Measurements from ENCODE around the gene BGN. TPM values are rescaled to one million over a fixed set of nuclear protein-coding genes. Genes with fewer than 3 reads are reported as not detected.

The BGN gene
- polyA plus RNA-seq, 3 donors = not detected

DNA sequence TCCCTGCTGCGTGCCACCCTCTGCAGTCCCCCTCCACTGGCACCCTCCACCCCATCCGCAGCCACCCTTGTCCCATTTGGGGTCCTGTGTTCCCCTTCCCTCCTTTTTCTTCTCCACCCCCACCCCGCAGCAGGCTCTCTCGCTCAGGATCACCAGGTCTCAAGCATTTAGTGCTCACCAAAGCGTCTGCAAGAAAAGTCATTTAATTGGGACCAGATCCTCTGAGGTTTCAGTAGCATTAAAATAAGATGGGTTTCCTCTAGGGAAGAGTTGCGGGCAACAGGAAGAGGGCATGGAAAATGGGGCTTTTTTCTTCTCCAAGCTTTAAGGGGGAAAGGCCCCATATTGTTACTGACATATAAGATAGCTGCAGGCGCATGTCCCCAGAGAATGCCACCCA, 19.5 kb upstream of the BGN start:
- Mint-ChIP-seq H3K9me3 (peaks cover 0 to 5% (median 2%) of the 10 kb centered on the region in 7 donors), H3K4me1 (peaks cover 7% of the 10 kb centered on the region), H3K4me3 (peak overlapping the region in 1 of 2 donors; percentile 78), H3K27ac (no peak overlapping the region), H3K36me3 (no peaks in the 10 kb centered on the region), H3K27me3 (ENCODE audit: low read depth in 3 of 3) (peaks cover 10 to 27% (median 24%) of the 10 kb centered on the region in 3 donors)
- H3K4me1 ChIP-seq (ENCODE audit: control insufficient read depth in 1 of 2, insufficient read depth in 2 of 2, low read length in 2 of 2) = peaks cover 10% of the 10 kb centered on the region in 2 donors
- peak overlapping the region; percentile 46 for H3K4me2 ChIP-seq (replicated peaks; ENCODE audit: extremely low read depth, low read length, poor library complexity, severe bottlenecking)
- no peak overlapping the region for H3K27ac ChIP-seq (ENCODE audit: low read depth in 1 of 2, low read length in 2 of 2)
- intact Hi-C loops (cut with micrococcal nuclease) = loop anchor here in 1 of 2 donors (10.0 kb wide), 1 partner anchor 520 kb away; no protein-coding TSS in a partner anchor
- 83% methylated on average over 2 of the region's 7 CpGs for WGBS (ENCODE audit: insufficient coverage)
- H3K27me3 ChIP-seq (ENCODE audit: control insufficient read depth in 2 of 2, insufficient read depth in 2 of 2, low read length in 2 of 2) = peaks cover 0 to 8% of the 10 kb centered on the region in 2 donors
- H3K9ac ChIP-seq (ENCODE audit: insufficient read depth, low read length, poor library complexity, severe bottlenecking) = no peak overlapping the region
- peak overlapping the region; percentile 44 for H2AFZ ChIP-seq (ENCODE audit: insufficient read depth, low read depth, low read length, poor library complexity, severe bottlenecking)
- no peaks in the 10 kb centered on the region for H3K9me3 ChIP-seq (replicated peaks in 1 of 2; ENCODE audit: control insufficient read depth in 1 of 2, insufficient read depth in 1 of 2, low read length in 2 of 2)
- no peaks in the 10 kb centered on the region for H4K20me1 ChIP-seq (ENCODE audit: insufficient read depth, low read length)
- H3K4me3 ChIP-seq (replicated peaks in 1 of 3; ENCODE audit: low read depth in 2 of 3, low read length in 3 of 3) = peak overlapping the region in 1 of 3 experiments; percentile 43
- DNase-seq = no peak
- no peaks in the 10 kb centered on the region for H3K79me2 ChIP-seq (ENCODE audit: insufficient read depth, low read length)
- TF ChIP-seq, protein P1, sequence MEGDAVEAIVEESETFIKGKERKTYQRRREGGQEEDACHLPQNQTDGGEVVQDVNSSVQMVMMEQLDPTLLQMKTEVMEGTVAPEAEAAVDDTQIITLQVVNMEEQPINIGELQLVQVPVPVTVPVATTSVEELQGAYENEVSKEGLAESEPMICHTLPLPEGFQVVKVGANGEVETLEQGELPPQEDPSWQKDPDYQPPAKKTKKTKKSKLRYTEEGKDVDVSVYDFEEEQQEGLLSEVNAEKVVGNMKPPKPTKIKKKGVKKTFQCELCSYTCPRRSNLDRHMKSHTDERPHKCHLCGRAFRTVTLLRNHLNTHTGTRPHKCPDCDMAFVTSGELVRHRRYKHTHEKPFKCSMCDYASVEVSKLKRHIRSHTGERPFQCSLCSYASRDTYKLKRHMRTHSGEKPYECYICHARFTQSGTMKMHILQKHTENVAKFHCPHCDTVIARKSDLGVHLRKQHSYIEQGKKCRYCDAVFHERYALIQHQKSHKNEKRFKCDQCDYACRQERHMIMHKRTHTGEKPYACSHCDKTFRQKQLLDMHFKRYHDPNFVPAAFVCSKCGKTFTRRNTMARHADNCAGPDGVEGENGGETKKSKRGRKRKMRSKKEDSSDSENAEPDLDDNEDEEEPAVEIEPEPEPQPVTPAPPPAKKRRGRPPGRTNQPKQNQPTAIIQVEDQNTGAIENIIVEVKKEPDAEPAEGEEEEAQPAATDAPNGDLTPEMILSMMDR (IDR thresholded peaks at IDR 0.05) = no peak
- no peaks in the 10 kb centered on the region for H3K36me3 ChIP-seq (replicated peaks in 1 of 2; ENCODE audit: control insufficient read depth in 1 of 2, insufficient read depth in 2 of 2, low read length in 2 of 2)

DNA sequence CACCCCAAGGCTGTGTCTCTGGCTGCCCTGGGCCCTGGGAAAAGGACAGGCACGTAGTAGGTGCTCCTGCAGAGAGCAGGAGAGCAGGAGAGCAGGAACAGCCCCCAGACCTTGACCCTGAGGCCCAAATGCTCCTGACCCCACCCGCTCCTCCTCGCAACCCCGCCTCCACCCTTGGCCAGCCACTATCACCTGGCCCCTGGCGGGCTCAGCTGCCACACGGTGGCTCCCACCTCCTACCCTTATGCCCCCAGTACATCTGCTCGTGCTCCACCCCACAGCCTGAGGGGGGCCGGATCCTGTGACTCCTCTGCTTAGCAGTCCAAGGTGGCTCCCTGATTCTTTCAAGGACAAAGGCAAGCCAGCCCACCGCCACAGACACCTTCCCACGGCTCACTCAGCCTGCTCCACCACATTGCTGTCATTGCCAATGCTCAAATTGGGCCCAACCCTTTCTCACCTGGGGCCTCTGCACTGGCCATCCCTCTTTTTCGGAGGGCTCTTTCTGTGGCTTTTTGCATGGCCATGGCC, 19.0 kb upstream of the BGN start:
- H3K4me3 Mint-ChIP-seq = peak overlapping the region; percentile 24 to 78
- no peak overlapping the region for H3K27ac ChIP-seq (ENCODE audit: low read depth in 1 of 2, low read length in 2 of 2)
- 86% methylated on average over 7 of the region's 11 CpGs for WGBS (ENCODE audit: insufficient coverage)
- TF ChIP-seq, protein P1 (IDR thresholded peaks at IDR 0.05) = no peak
- no peaks in the 10 kb centered on the region for H3K79me2 ChIP-seq (ENCODE audit: insufficient read depth, low read length)
- intact Hi-C loops (cut with micrococcal nuclease) = loop anchor here in 1 of 2 donors (10.0 kb wide), 1 partner anchor 521 kb away; no protein-coding TSS in a partner anchor
- H3K36me3 ChIP-seq (replicated peaks in 1 of 2; ENCODE audit: control insufficient read depth in 1 of 2, insufficient read depth in 2 of 2, low read length in 2 of 2) = no peaks in the 10 kb centered on the region
- H4K20me1 ChIP-seq (ENCODE audit: insufficient read depth, low read length) = no peaks in the 10 kb centered on the region
- peaks cover 10 to 27% (median 24%) of the 10 kb centered on the region in 3 donors for H3K27me3 Mint-ChIP-seq (ENCODE audit: low read depth in 3 of 3)
- no peaks in the 10 kb centered on the region for H3K9me3 ChIP-seq (replicated peaks in 1 of 2; ENCODE audit: control insufficient read depth in 1 of 2, insufficient read depth in 1 of 2, low read length in 2 of 2)
- no peak overlapping the region for H2AFZ ChIP-seq (ENCODE audit: insufficient read depth, low read depth, low read length, poor library complexity, severe bottlenecking)
- no peak overlapping the region for H3K4me3 ChIP-seq (replicated peaks in 1 of 3; ENCODE audit: low read depth in 2 of 3, low read length in 3 of 3)
- H3K27ac Mint-ChIP-seq = no peak overlapping the region
- peaks cover 0 to 8% of the 10 kb centered on the region in 2 donors for H3K27me3 ChIP-seq (ENCODE audit: control insufficient read depth in 2 of 2, insufficient read depth in 2 of 2, low read length in 2 of 2)
- H3K4me1 ChIP-seq (ENCODE audit: control insufficient read depth in 1 of 2, insufficient read depth in 2 of 2, low read length in 2 of 2) = peaks cover 10% of the 10 kb centered on the region in 2 donors
- H3K9me3 Mint-ChIP-seq = peaks cover 0 to 5% (median 0%) of the 10 kb centered on the region in 7 donors
- H3K36me3 Mint-ChIP-seq = no peaks in the 10 kb centered on the region
- no peak overlapping the region for H3K4me2 ChIP-seq (replicated peaks; ENCODE audit: extremely low read depth, low read length, poor library complexity, severe bottlenecking)
- no peak for DNase-seq
- peaks cover 6% of the 10 kb centered on the region for H3K4me1 Mint-ChIP-seq
- H3K9ac ChIP-seq (ENCODE audit: insufficient read depth, low read length, poor library complexity, severe bottlenecking) = no peak overlapping the region

Data from CD14-positive monocyte (primary cell).